ENCODE measurements around the gene ICAM1. TPM values are rescaled to one million over a fixed set of nuclear protein-coding genes. Genes with fewer than 3 reads are reported as not detected.

ICAM1 gene
- total and polyA plus RNA-seq, 7 donors = 5.4 to 33.1 (median 14.1) TPM

- H3K27me3 ChIP-seq = no peaks in the 10 kb centered on the region
- H3K9me3 ChIP-seq = no peaks in the 10 kb centered on the region
- peaks cover 50 to 100% (median 82%) of the 10 kb centered on the region in 4 donors for H3K36me3 ChIP-seq
- WGBS, 2 donors = 50 to 79% methylated on average over 19 of the region's 19 CpGs
- H3K4me3 ChIP-seq = no peak overlapping the region
- H3K4me1 ChIP-seq = no peaks in the 10 kb centered on the region
- intact Hi-C loops (cut with DNase I) = no loop called here
- DNase-seq = no peak
- no peak overlapping the region for H3K27ac ChIP-seq
- TF ChIP-seq POLR2AphosphoS5 (IDR thresholded peaks at IDR 0.05) = no peak
- no peak for TF ChIP-seq CTCF (IDR thresholded peaks at IDR 0.05)
- TF ChIP-seq POLR2A (IDR thresholded peaks at IDR 0.05) = no peak
- TF ChIP-seq EP300 (IDR thresholded peaks at IDR 0.05) = no peak
Measured at GRCh38 chr19:10321874-10322835, 51.2 kb downstream of the ICAM1 start.

GRCh38 chr19:10325732-10326131, 54.8 kb downstream of the ICAM1 start:
- H3K4me3 ChIP-seq = no peak overlapping the region
- WGBS, 2 donors = 86 to 93% methylated on average over 8 of the region's 8 CpGs
- H3K9me3 ChIP-seq = no peaks in the 10 kb centered on the region
- no peak overlapping the region for H3K27ac ChIP-seq
- intact Hi-C loops (cut with DNase I) = no loop called here
- H3K36me3 ChIP-seq = peaks cover 55 to 100% (median 89%) of the 10 kb centered on the region in 4 donors
- no peaks in the 10 kb centered on the region for H3K4me1 ChIP-seq
- no peak for DNase-seq
- TF ChIP-seq EP300 (IDR thresholded peaks at IDR 0.05) = no peak
- TF ChIP-seq POLR2AphosphoS5 (IDR thresholded peaks at IDR 0.05) = no peak
- TF ChIP-seq POLR2A (IDR thresholded peaks at IDR 0.05) = no peak
- no peak for TF ChIP-seq CTCF (IDR thresholded peaks at IDR 0.05)
- H3K27me3 ChIP-seq = no peaks in the 10 kb centered on the region

GRCh38 chr19:10327793-10328192, 56.9 kb downstream of the ICAM1 start:
- no peak for DNase-seq
- TF ChIP-seq POLR2AphosphoS5 (IDR thresholded peaks at IDR 0.05) (no peak), CTCF (IDR thresholded peaks at IDR 0.05) (no peak), POLR2A (IDR thresholded peaks at IDR 0.05) (no peak), EP300 (IDR thresholded peaks at IDR 0.05) (no peak)
- 80 to 93% methylated on average over 7 of the region's 7 CpGs for WGBS, 2 donors
- no peak overlapping the region for H3K4me3 ChIP-seq
- H3K27me3 ChIP-seq = no peaks in the 10 kb centered on the region
- peaks cover 42 to 80% (median 70%) of the 10 kb centered on the region in 4 donors for H3K36me3 ChIP-seq
- H3K9me3 ChIP-seq = no peaks in the 10 kb centered on the region
- no peak overlapping the region for H3K27ac ChIP-seq
- H3K4me1 ChIP-seq = peaks cover 0 to 14% (median 13%) of the 10 kb centered on the region in 4 donors
- intact Hi-C loops (cut with DNase I) = no loop called here

GRCh38 chr19:10328558-10329429, 57.9 kb downstream of the ICAM1 start:
- H3K4me1 ChIP-seq = peaks cover 0 to 18% (median 17%) of the 10 kb centered on the region in 4 donors
- H3K4me3 ChIP-seq = no peak overlapping the region
- TF ChIP-seq EP300 (IDR thresholded peaks at IDR 0.05) = no peak
- TF ChIP-seq POLR2A (IDR thresholded peaks at IDR 0.05) = no peak
- no peak overlapping the region for H3K27ac ChIP-seq
- WGBS, 2 donors = 95 to 97% methylated on average over 41 of the region's 41 CpGs
- intact Hi-C loops (cut with DNase I) = no loop called here
- H3K36me3 ChIP-seq = peaks cover 42 to 70% (median 62%) of the 10 kb centered on the region in 4 donors
- H3K27me3 ChIP-seq = no peaks in the 10 kb centered on the region
- H3K9me3 ChIP-seq = no peaks in the 10 kb centered on the region
- DNase-seq = no peak

- H3K27ac ChIP-seq = no peak overlapping the region
- H3K36me3 ChIP-seq = peaks cover 42 to 62% (median 56%) of the 10 kb centered on the region in 4 donors
- no peaks in the 10 kb centered on the region for H3K27me3 ChIP-seq
- DNase-seq = no peak
- 94 to 96% methylated on average over 13 of the region's 13 CpGs for WGBS, 2 donors
- TF ChIP-seq POLR2A (IDR thresholded peaks at IDR 0.05) (no peak), CTCF (IDR thresholded peaks at IDR 0.05) (no peak), POLR2AphosphoS5 (IDR thresholded peaks at IDR 0.05) (no peak), EP300 (IDR thresholded peaks at IDR 0.05) (no peak)
- H3K9me3 ChIP-seq = no peaks in the 10 kb centered on the region
- intact Hi-C loops (cut with DNase I) = no loop called here
- no peak overlapping the region for H3K4me3 ChIP-seq
- H3K4me1 ChIP-seq = peaks cover 0 to 26% (median 24%) of the 10 kb centered on the region in 4 donors
Measured at GRCh38 chr19:10329555-10329954, 58.6 kb downstream of the ICAM1 start.
